Cortex of kidney (tissue), 1 donor: Measurements from ENCODE around the gene POGLUT3.

Experiments used
- DNase-seq: peaks from one replicate; lab custom pipeline; 2025; lab: John Stamatoyannopoulos, UW

POGLUT3 gene

DNA sequence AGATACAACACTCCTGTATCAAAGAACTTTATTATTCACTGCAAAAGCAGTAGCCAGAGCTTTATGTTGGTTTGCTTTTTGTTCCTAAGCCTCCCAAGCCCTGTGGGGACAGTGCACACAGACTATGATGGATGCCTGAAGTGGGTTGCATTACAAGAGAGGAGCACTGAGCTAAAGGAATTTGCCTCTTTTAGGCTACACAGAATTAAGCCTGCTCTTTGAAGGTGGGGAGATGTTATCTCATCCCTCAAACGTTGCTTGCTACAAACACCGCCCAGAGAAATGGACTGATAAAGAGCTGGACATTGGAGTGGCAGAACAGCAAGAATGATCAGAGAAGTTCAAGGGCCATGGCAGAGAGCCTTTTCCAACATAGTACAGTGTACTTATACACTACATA is 2.5 kb upstream of the POGLUT3 start:
- no peak for DNase-seq

DNA sequence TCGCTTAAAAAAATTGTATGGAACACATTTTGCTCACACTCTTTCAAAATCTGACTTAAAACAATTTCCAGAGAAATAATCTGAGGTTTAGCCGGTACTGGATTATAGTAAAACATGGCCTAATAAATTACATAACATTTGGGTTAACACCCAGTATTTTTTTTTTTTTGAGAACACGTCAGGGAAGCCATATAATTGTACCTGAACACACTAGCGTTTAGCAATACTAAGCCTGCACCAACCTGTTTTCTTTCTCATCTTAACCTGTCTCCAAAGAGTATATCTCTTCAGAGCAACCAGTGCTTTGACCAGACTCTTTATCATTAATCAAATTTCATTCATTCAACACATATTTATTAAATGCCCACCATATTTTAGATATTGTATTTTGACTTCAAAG is 2.0 kb upstream of the POGLUT3 start:
- DNase-seq, result no peak

DNA sequence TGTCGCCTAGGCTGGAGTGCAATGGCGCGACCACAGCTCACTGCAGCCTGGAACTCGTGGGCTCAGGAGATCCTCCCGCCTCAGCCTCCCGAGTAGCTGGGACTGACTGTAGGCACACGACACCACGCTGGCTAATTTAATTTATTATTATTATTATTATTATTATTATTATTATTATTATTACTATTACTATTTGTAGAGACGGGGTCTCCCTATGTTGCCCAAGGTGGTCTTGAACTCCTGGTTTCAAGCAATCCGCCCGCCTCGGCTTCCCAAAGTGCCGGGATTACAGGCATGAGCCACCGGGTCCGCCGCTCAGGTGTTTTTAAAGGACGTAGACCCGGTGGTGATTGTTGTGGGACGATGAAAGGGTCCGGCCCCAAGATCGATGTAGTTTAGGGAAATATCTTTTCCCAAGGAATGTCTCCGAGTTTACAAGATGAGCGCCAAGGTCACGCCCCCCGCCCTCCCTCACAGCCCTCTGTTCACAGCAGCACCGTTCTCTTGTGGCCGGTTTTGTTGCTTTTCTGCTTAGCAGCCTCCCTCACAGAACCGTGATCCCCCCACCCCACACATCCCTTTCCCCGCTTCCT is 728 bp upstream of the POGLUT3 start:
- DNase-seq, result no peak

DNA sequence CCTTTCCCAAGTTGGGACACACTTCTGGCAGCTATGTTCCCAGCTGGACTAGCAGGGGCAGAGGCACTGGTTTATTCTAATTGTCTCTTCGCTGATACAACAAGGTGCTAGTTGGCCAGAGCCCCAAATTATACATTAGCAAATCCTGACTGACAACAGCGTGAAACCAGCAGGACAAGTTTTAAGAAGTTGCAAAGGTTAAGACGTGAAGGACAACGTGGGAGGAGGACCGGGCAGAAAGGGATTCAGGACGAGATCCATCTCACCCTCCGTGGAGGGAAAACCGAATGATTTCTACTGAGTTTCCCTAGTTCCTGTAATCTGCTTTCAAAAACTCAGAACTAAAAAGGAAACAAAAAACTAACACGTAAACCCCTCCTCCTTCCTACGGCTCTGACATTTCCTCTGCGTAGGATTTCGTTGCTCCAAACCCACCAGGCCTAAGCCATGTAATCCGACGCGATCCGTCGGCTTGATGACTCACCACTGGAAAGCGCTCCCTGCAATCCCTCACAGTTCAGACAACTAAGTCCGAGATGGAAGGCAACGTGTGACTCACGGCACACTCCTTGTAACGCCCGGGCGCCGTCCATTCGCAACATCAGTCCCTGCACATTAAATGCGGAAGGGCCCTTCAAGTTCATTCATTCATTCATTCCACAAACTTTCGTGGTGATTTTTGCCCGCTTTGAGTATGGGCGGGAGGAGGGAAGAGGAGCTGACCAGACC is 703 bp downstream of the POGLUT3 start:
- DNase-seq, result no peak

DNA sequence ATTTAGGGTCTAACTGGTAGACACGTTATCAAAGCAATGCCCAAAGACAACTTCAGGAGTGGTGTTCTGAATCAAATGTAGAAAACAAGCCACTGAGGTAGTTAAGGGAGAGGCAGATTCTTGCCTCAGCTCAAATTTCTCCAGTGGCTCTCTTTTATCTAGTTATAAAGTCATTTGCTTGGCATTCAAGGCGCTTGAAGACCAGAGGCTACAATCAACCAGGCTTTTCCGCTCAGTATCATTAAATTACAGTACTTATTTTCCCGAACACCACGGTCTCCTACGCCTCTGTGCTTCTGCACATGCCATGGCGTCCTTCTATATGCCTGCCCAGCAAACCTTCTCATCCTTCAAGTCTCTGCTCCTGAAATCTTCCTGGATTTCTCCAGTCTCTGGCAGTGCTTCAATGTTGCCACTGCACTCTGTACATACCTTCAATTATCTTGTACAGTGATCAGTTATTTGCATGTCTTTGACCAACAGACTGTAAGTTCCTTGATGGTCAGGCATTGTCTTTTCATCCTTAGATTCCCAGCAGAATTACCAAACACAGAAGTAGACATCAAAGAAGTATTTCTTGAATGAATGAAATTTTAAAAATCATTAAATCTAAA is 1.4 kb downstream of the POGLUT3 start:
- DNase-seq, result no peak

DNA sequence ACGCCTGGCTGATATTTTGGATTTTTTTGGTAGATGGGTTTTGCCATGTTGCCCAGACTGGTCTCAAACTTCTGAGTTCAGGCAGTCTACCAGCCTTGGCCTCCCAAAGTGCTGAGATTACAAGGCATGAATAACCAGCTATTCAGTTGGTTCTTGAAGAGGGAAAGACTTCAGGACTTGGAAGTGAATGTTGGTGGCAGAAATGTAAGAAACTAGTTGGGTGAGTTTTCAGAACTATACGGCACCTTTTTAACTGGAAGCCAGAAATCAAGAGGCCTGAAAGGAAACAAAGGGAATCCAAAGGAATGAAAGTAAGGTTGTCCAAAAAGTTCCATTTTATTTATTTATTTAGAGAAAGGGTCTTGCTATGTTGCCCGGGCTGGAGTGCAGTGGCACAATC is 2.9 kb downstream of the POGLUT3 start:
- DNase-seq, result no peak

DNA sequence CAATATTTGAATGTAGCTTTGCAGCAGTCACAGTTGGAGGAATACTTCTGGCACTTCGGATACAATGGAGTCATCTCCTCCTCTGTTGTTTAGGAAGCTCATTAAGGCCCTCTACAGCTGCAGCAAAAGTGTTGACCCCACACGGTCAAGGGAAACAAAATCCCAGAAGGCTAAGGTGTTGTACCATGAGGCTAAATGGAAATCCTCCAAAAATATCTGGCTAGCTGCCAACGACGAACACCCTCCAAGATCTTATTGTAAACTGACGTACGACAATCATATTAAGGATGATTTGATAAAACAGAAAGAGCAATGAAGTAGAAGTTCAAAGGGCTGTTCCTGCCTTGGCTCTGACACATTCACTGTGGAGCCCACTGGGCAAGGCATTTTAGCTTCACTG is 4.0 kb downstream of the POGLUT3 start:
- DNase-seq, result no peak

DNA sequence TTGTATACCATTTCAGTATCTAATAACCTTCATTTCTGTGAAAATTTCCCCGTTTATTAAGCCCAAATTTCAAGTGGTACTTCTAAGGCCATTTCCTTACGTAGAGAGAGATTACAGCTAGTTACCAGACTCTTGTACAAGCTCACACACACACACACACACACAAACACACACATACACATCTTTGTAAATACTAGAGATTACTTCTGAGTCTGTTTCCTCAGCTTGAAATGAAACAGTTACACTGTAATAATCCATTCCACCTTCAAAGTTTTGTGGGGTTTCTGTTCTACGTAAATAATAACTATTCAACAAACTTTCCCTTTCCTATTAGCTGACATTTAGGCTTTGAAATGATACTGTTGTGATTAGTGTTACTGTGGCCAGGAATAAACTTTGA is 6.2 kb downstream of the POGLUT3 start:
- DNase-seq, result no peak

DNA sequence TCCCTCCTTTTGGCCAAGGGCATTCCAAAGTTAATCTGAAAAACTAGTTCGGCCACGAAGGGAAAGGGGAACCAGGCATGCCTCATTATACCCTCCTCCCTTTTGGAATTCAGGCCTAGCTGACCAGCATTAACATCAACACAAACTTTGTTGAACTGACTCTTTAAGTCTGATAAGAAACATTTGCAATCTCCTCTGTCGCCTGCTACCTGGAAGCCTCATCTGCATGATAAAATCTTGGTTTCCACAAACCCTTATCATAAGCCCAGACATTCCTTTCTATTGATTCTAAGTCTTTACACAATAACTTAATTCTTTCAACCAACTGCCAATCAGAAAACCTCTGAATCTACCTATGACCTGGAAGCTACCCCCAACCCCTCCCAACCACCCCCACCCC is 11.4 kb downstream of the POGLUT3 start:
- no peak for DNase-seq

DNA sequence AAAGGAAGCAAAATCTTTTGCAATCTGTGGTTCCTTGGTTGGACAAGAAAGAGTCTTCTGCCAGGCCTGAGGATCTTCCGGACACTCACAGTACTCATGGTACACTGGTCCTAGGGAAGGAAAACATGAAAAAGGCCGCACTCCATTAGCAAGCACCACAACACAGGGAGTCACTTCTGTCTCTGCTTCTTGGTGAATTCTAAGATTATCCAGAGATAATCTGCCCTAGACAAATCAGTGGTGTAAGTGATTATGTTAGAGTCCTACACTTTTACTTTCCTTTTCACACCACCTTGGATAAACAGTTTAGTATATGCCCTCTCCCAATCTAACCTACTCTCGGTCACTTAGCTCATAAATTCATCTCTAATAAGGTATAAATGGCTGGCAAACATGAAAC is 11.9 kb downstream of the POGLUT3 start:
- no peak for DNase-seq

DNA sequence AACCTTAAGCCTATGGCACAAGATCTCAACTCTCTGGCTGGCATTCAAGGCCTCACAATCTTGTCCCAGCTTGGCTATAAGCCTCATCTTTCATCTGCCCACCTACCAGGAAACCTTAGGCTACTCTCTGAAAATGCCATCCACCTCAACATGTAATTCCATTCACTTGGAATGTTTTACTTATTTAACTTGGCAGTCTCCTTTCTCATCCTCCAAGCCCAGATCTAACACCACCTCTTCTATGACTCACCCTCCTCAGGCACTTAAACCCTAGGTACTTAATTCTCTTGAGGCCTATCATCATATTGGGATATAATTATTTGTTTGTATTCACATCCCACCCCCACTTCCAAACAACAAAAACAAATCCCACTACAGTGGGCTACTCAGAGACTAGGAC is 15.0 kb downstream of the POGLUT3 start:
- DNase-seq, result no peak

DNA sequence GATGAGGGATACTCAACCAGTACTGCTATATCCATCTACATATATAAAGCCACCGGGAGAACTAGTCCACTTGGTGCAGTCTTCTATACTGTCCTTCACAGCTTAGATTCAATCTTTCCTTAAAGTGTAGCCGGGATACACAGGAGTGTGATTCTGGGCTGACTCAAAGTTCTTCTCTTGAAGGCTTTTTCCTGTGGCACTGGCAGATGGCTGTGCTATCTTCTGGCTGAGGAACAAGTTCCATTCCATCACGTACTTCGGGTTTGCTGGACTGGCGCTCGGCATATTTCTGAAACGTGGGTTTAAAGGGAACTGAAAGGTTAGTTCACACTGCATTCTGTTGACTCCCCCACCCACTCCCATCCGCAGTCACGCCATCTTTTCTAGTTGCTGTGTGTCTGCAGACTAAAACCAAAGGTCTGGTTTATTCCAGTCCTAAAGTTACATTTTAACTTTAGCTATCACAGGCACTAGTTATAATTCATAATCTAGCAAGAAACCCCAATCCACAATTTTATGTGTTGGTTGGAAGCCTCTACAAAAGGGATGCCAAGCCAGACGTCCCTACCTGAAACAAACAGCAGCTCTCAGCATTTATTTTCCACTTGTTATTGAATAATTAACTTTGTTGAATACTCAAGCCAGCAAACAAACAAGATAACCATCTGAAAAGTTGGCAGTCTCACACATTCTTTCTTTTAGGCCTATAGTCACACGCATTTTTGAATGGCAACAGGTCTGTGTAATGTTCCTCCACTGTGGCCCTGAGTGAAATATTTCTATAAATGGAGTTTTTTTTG is 23.3 kb downstream of the POGLUT3 start:
- DNase-seq, result no peak

DNA sequence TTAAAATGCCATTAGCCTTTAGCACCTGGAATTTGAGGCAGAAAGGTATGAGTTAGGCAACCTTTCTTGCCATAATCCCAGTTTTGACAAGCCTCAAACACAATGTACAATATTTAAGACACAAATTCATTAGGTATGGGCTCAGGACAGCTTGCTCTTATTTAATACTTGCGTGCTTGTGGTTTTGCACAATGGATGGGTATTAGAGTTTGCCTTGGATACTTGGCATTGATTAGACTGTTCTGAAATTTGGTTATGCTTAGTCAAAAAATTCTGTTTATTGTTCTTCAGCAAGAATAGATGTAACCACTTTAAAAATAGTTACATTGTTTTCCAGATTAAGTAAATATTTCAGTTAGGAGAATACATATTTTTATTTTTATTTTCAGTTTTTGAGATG is 25.5 kb downstream of the POGLUT3 start:
- no peak for DNase-seq

DNA sequence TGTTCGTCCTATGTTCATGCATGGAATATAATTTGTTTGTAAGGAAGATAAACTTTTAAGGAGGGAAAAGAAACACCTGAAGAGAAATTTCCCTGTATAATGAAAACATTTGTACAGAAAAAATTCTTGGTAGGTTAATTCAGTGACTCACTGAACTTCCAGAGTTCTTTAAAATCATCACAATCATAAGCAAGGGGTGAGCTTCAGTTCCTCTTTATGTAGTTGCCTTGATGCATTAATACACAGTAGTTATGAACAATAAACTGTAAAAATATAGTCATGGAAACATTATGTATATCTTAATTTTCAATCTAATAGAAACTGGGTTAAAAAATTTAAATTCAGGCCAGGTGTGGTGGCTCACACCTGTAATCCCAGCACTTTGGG is 29.7 kb downstream of the POGLUT3 start:
- no peak for DNase-seq

DNA sequence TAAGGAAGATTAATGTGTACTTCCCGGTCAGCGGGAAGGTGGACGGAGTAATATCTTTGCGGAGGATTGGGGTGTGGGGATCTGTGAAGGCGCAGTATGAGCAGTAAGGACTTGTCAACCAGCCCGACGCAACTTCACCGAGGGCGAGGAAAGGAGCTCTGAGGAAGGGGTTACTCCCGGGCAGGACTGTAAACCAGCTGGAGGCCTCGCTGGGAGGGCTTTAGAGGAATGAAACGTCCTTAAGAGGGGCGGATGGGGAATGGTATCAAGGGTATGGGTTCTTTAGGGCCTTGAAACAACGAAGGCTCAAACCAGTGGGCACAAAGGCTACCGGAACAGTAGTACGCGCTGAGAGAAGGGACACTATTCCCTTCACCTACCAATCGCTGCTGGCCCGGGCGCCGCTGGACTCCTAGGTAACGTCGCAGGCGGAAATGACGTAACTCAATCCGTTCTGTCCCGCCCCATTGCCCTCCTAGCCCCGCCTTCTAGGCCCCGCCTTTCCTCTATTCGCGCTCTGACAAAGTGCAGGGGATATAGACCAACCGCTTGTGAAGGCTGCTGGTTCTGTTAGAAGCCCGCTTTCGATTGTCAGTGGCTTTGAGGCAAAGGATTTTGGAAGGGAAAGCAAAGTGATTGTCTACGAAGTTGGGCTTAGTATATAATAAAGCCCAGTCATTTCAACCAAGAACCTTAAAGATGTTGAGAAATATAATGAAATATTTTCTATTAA is 30.9 kb downstream of the POGLUT3 start, which contains the start of gene C11orf65:
Gene C11orf65 (minus strand): TSS at position 439 of the 733 bp plus-strand sequence. CDS start 5,970 bp downstream, outside the sequence.
- DNase-seq, result no peak

DNA sequence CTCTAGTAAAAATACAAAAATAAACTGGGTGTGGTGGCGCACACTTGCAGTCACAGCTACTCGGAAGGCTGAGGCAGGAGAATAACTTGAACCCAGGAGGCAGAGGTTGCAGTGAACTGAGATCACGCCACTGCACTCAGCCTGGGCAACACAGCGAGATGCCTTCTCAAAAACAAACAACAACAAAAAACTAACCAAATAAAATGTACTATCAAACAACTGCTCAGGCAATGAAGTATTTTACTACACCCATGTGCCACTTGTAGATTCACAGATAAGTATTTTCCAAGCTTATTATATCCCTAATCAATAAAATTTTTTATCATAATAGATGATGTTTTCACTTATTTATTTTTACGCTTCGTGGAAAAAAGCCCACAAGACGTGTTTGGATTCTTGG is 31.8 kb downstream of the POGLUT3 start:
- no peak for DNase-seq

DNA sequence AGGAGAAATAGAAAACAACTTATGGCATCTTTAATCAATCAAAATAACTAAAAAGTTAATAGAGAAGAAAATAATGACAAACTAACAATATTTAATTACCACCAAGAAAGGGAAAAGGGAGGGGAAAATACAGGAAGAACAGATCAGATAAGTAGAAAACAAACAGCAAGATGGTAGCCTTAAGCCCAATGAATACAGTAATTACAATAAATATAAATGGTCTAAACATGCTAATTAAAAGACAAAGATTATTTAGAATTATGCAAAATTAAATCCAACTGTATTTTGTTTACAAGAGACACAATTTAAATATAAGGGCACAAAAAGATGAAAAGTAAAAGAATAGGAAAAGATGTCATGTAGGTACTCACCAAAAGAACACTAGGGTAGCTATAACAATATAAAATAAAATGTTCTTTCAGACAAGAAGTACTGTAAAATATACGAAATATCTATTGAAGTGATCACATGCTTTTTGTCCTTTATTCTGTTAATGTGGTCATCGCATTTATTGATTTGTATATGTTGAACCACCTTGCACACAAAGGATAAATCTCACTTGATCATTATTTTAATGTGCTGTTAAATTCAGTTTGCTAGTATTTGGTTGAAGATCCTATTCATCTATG is 44.9 kb downstream of the POGLUT3 start:
- DNase-seq, result no peak
